ACHN (cell line): ENCODE measurements around the gene ABCC10.

Experiments
- DNase-seq: peaks from one replicate; pipeline ENCODE4 v3.0.0-alpha.2; 2015
- in situ Hi-C: cut with HindIII; loops from 2 replicates; pipeline ENCODE4 v1.10.0; 2017; ENCODE audit warnings: low sequenced_read_pairs, low pct_ligation_motif_present, low pct_unique_long_range_greater_than_20kb

Gene ABCC10

GRCh38 chr6:43434943-43435342, 7.6 kb downstream of the ABCC10 start:
- no peak for DNase-seq
- in situ Hi-C loops = no loop called here

GRCh38 chr6:43435682-43436437, 8.5 kb downstream of the ABCC10 start:
- in situ Hi-C loops = no loop called here
- no peak for DNase-seq

DNA sequence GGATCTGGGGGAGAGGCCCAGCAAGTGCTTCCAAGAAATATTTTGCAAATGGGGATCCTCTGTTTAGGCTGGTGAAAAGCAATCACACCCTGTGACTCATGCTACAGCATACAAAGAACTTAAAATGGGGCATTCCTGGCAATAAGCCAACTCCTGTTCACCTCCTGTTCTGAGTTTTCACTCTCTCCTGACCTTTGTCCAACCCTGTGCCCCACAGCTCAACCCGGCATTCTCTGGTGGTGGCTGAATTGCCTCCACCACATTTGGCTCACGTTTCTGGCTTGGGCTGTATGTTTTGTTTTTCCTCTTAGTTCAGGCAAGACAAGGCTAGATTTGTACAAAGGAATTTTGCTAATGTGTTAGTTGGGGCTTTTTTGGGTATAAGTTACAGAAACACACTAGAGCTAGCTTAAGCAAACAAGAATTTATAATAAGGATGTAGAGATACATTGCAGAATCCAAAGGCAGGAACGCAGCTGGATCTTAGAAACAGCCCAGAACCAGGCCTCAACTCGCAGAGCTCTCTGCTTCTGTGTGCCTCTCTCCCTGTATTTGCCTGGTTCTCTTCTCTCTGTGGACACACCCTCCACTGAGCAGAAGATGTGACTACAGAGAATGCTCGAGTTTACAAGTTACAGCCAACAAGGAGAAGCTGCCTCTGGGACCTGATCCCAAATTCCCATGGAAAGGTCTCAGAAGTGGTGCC, 9.4 kb downstream of the ABCC10 start:
- in situ Hi-C loops = no loop called here
- peak; percentile 52 for DNase-seq

- no peak for DNase-seq
- in situ Hi-C loops = no loop called here
Measured at GRCh38 chr6:43437700-43438099, 10.4 kb downstream of the ABCC10 start.

DNA sequence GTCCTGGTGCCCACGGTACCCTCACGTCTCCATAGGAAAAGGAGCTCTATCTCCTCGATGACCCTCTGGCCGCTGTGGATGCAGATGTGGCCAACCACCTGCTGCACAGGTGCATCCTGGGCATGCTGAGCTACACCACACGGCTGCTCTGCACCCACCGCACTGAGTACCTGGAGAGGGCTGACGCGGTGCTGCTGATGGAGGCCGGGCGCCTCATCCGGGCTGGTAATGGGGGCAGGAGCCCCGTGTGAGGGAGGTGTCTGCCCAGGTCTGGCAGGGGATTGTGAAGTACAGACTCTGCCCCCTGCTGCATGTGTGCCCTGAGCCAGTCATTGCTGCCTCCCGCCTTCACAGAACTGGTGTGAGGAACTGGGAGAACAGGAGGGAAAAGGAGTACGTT, 15.6 kb downstream of the ABCC10 start:
- DNase-seq = no peak
- in situ Hi-C loops = no loop called here

DNA sequence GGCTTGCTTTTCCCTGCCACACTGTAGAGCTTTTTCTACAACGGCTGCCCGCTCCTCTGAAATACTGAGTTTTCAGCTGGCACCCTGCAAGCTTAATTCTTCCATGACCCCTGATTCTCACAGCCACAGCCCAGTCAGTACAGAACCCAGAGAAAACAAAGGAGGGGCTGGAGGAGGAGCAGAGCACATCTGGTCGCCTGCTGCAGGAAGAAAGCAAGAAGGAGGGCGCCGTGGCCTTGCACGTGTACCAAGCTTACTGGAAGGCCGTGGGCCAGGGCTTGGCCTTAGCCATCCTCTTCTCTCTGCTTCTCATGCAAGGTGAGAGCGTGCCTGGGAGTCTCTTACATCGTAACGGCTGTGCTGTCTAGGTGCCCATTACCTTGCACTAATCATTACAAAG, 16.7 kb downstream of the ABCC10 start:
- in situ Hi-C loops = no loop called here
- no peak for DNase-seq

GRCh38 chr6:43444582-43444981, 17.2 kb downstream of the ABCC10 start:
- no peak for DNase-seq
- in situ Hi-C loops = no loop called here

DNA sequence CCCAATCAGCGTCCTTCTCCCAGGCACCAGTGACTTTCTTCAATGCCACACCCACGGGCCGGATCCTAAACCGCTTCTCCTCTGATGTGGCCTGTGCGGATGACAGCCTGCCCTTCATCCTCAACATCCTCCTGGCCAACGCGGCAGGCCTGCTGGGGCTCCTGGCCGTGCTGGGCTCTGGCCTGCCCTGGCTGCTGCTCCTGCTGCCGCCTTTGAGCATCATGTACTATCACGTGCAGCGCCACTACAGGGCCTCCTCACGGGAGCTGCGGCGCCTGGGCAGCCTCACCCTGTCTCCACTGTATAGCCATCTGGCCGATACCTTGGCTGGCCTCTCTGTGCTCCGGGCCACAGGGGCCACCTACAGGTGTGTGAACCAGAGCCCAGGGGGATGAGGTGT, 18.2 kb downstream of the ABCC10 start:
- DNase-seq = no peak
- in situ Hi-C loops = no loop called here

DNA sequence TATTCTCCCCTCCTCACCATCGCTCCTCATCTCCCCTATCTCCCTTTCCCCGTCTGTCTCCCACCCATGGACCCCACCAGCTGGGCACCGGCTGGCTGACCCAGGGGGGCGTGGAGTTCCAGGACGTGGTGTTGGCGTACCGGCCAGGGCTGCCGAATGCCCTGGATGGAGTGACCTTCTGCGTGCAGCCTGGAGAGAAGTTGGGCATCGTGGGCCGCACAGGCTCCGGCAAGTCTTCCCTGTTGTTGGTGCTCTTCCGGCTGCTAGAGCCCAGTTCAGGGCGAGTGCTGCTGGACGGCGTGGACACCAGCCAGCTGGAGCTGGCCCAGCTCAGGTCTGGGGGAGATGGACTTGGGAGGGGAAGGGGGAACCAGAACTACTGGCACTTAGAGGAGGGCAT, 20.3 kb downstream of the ABCC10 start:
- in situ Hi-C loops = no loop called here
- no peak for DNase-seq

- no peak for DNase-seq
- in situ Hi-C loops = no loop called here
Measured at GRCh38 chr6:43448916-43449315, 21.6 kb downstream of the ABCC10 start.

- in situ Hi-C loops = no loop called here
Measured at GRCh38 chr6:43450699-43451131, 23.4 kb downstream of the ABCC10 start.

DNA sequence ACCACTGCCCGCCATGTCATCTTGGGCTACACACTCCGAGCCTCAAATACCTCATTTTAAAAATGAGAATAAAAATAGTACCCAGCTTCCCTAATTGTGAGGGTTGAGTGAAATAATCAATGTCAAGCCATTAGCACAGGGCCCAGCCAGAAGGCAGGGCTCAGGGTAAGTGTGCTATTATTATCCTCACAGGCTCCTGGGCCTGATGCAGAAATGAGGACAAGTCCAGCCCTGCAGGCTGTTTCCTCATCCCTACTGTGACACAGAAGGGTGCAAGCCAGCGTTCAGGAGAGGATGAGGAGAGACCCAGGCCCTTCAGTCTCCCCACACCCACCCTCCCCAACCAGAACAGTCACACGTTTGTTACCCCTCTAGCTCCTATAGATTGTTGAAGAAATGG, 24.0 kb downstream of the ABCC10 start:
- in situ Hi-C loops = no loop called here
- DNase-seq = no peak

More at GRCh38 chr6:43450699-43451131, 23.4 kb downstream of the ABCC10 start:
- DNase-seq = no peak

GRCh38 chr6:43451939-43452338, 24.6 kb downstream of the ABCC10 start:
- in situ Hi-C loops = no loop called here
- DNase-seq = no peak

GRCh38 chr6:43452896-43453295, 25.6 kb downstream of the ABCC10 start:
- no peak for DNase-seq
- in situ Hi-C loops = no loop called here

- no peak for DNase-seq
- in situ Hi-C loops = no loop called here
Measured at GRCh38 chr6:43453831-43454230, 26.5 kb downstream of the ABCC10 start.

- in situ Hi-C loops = no loop called here
- DNase-seq = no peak
Measured at GRCh38 chr6:43454290-43454695, 27.0 kb downstream of the ABCC10 start.

- peak; percentile 75 for DNase-seq
- in situ Hi-C loops = no loop called here
Measured at GRCh38 chr6:43454696-43455530, 27.6 kb downstream of the ABCC10 start.

- in situ Hi-C loops = no loop called here
- DNase-seq = no peak
Measured at GRCh38 chr6:43455531-43456428, 28.4 kb downstream of the ABCC10 start, which contains the start of gene DLK2. DLK2 (minus strand) TSS chr6:43455548; CDS start chr6:43454825, 723 bp downstream.
